ENCODE data around the gene NTRK2.

NTRK2 gene

DNA sequence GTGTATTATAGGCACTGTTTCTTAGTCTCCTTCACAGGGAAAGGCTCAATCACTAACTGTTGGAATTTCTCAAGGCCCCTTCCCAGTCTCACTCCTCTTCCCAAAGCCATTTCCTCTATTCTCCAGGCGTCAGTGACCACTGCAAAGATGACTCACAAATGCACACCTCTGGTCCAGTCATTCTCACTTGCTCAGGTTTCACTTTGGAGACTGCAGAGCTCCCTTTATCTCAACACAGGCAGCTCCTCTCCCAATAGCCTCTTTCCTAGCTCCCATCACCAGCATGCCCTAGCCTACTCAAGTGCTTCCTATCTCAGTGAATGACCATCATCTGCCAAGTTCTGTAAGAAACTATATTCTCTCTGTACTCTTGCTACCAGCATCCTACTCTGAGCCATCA is 323.6 kb downstream of the NTRK2 start:
- no peak for DNase-seq

- DNase-seq, result no peak
These were observed 326.5 kb downstream of the NTRK2 start for GRCh38 chr9:84996029-84996428.

DNA sequence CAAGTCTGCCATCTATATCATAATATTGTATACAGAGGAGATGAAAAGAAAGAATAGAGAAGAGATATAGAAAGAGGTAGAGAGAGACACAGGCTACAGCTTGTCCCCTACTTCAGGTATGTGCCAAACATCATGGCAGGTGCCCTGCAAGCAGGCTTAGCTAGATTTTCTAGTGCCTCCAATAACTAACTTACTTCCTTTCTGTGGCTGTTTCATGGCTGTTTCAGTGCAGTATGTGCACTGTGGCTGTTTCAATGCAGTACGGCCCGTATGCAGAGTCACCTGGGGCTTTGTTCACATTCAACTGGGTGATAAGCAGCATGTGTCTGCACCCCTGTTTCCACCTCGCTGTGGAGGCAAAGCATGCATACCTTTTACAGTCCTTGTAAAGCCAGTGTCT is 327.2 kb downstream of the NTRK2 start:
- DNase-seq, result no peak

GRCh38 chr9:84997472-84997871 is 327.9 kb downstream of the NTRK2 start:
- no peak for DNase-seq

- DNase-seq, result no peak
These were observed 329.1 kb downstream of the NTRK2 start for GRCh38 chr9:84998639-84999038.

GRCh38 chr9:84999788-85000187 is 330.3 kb downstream of the NTRK2 start:
- DNase-seq, result no peak

- DNase-seq, result no peak
These were observed 332.4 kb downstream of the NTRK2 start for GRCh38 chr9:85001925-85002324.

GRCh38 chr9:85004818-85005413 is 335.4 kb downstream of the NTRK2 start:
- DNase-seq, result no peak

- DNase-seq, result no peak
These were observed 338.2 kb downstream of the NTRK2 start for GRCh38 chr9:85007748-85008147.

GRCh38 chr9:85008215-85008614 is 338.7 kb downstream of the NTRK2 start:
- DNase-seq, result no peak

DNA sequence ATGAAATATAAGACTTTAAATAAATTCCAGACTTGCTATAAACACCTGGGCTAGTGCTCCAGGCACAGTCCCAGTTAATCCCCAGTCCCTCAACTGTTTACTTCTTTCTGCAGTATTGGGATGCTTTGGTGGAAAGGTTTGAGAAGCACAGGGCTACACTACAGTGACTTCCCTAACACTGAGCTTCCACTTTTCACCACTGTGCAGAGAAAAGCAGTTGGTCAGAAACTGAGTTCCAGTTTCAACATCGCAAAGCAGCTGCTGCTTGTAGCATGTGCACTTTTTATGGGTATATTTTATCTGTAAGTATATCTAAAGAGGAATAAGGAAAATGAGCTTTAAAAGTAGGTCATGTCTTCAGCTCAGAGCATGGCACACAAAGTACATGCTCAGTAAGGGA is 339.7 kb downstream of the NTRK2 start:
- no peak for DNase-seq

DNA sequence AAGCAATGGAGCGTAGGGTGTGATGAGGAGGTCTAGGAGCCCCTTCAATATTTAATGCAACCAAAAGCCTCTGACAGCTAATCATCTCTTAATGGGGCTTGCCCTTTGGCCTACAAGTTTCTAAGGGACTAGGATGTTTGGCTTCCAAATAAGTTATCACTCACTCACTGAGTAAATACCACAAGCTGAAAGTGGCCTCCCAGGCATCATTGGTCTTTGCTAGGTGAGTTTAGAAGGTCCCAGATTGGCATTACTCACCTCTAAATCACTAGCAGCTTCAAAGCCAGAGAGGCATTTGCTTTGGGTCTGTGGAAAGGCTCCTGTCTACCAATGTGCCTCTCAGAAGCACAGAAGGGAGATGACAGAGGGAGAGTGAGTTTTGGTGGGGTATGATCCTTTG is 344.2 kb downstream of the NTRK2 start:
- no peak for DNase-seq

DNA sequence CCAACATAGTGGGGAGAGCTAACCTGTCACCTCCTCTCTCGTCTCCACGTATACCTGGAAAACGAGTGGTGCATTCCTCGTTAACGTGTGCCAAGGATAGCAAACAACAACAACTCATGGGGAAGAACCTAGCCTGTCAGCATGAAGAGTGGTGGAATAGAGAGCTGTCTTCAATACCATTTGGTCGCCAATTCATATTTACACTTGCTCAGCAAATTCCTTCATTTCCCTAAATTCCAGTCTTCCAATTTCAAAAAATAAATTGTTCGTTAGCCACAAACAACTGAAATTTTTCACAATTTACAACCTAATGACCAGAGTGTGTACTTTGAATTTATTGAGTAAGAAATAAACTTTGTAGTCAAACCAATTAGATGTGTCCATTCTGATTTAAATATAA is 344.8 kb downstream of the NTRK2 start:
- no peak for DNase-seq

DNA sequence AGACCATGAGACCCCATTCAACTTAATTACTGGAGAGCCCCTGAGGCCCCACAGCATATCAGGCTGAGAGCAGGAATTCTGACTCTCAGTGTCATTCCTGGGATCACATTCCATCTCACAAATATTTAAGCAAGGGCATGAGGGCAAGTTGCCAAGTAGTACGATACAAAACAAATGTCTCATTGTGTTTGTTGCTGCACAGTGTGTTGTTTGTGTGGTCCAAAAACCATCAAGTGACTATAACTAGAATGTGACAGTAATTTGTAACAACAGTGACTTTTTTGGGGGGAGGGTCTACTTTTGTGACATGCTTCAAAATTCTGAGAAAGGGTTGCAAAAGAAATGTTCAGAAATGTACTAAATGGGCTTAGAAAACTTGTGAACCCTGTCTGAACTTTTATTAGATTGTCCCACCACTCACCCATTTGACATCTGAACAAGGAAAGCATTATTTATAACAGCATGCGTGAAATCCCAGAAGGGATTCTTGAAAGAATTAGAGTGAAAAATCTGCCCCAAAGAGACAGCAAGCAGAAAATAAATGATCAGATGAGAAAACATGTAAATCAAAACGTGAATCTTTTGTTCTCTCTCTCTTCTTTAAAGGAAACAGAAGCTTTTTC is 347.0 kb downstream of the NTRK2 start:
- DNase-seq, result no peak

DNA sequence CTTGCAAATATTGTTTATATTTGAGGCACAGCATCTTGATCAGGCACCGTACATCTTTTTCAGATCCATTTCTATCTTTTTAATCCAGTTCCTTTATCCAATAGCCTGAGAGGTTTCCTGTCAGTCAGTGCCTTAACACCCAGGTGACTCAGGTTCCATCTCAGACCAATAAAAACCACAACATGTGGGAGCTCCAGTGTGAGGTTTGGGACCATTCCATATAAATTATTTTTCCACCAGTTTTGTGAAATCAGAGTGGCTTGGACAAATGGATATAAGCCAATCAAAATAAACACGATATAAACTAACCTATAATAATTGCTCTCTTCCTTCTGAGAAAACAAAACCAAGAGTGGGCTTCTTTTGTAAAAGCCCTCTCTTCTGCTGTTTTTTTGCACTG is 351.3 kb downstream of the NTRK2 start:
- DNase-seq, result no peak

GRCh38 chr9:85021686-85022085 is 352.2 kb downstream of the NTRK2 start:
- DNase-seq, result no peak

GRCh38 chr9:85024374-85024773 is 354.8 kb downstream of the NTRK2 start:
- no peak for DNase-seq

- no peak for DNase-seq
These were observed 356.1 kb downstream of the NTRK2 start for GRCh38 chr9:85025638-85026037.

DNA sequence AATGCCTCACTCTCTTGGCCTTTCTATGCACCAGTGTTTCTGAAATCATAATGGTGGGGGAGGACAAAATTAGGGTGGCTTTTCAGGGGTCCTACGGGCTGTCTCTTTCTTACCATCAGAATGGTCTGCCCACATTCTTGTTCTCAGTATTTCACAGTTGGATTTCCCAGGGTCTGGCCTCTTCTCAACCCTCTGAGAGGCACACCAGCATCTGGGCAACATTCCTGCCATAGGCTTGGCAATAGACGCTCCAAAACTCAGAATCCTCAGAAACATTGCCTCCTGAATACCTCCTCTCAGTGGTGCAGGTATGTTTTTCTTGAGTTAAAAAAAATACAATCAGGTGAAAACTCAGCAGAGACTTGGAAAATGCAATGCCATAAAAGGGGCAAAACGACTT is 358.3 kb downstream of the NTRK2 start:
- DNase-seq, result no peak

DNA sequence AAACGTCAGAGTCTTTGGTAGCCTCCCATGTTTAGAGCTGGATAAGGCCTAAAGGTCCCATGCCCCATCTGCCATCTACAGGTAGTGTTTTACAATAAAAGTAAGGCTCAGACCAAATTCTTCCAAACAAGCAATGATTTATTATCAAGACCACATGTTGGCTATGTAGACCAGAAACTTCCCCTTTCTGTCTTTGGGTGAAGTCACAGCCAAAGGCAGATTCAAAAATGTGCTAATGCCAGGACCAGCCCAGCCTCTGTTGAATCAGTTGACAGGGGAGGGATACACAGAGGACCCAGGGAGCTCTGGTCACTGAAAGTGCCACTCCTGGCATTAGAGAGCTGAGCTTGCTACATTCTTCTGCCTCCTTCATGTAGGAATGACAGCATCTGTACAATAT is 360.8 kb downstream of the NTRK2 start:
- DNase-seq, result no peak

GRCh38 chr9:85036496-85036895 is 367.0 kb downstream of the NTRK2 start:
- DNase-seq, result no peak

DNA sequence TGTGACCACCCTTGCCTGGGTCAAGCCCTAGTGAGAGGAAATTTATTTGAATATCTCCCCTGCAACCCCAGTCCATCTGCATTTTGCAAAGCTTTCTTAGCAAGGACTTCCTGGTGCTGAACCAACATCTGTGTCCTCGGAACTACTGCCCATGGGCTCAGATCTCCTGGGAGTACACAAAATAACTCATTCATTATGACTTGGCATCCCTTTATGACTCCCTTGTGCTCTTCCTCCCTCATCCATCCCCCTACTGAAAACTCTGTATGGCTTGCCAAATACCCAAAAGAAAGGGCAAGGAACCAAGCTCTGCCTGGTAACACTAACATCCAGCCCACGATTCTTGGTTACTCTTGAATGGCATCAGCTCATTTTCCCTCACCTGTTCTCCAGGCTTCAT is 368.5 kb downstream of the NTRK2 start:
- no peak for DNase-seq

DNA sequence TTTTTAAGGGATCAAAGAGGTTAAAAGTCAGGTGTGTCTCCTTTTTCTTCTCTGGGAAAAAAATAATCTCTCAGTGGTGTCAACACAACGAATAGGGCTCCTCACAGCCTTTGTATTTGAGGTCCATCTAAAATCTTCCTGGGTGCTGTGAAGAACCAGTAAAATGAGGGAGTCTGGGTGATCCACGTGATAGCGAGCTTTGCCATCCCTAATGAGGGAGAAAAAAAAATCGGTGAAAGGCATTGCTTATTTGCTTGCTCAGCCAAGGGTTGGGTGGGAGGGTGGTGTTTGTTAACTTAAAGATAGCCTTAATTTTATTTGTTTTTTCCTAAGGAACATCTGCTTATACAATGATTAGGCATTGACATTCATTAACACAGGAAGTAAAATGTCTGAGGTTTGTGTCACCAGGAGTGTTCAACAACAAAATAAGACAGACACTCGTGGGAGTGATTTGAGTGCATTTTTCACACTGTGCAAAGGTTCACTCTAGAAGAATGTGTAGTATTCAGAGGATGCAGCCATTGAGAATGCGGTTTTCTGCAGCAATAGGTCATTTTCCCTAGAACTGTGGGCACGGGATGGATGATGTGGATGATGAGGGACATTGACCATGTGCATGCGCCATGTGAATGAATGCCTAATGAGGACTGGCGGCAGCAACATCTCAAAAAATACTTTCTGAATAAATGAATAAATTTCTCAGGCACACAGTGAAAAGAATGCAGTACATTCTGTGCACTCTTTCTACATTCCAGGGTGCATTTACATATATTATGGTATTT is 369.5 kb downstream of the NTRK2 start:
- no peak for DNase-seq

DNA sequence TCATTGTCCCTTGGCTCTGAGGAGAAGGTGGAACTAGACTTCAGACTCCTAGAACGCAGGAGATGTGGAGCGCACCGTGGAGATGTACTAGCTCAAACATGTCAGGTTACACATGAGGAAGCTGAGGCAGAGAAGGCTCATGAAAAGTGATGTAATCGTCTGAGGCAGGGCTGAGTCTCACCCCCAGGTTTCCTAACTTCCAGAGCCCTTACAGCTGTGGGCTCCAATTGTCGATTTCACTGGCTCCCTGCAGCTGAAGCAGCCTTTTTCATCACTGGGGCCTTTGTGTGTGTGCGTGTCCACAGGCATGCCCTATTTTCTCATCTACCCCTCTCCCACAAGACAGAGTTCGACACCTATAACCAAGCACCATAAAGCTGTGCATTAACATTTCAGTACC is 370.6 kb downstream of the NTRK2 start:
- DNase-seq, result no peak
